Stimulated activated CD4-positive, alpha-beta T cell treated with anti-CD3 and anti-CD28 coated beads, Interleukin-12 subunit alpha, Interleukin-12 subunit beta, amount 100 ng/mL, for 48 hours (primary cell): ENCODE results near the gene CCDC194.
A peak's percentile ranks its signal among the peaks of the same experiment; 100 is the strongest.

Source experiments
- DNase-seq, 3 donors: peaks; one replicate each; pipeline ENCODE4 v3.0.0-alpha.2; 2020; ENCODE audit warnings: low read depth in 2 of 3, low spot score in 1 of 3

CCDC194 gene

GRCh38 chr19:17393914-17394313 lies at the start of gene CCDC194:
Gene CCDC194 (minus strand): TSS chr19:17394196. CDS start chr19:17394158, 38 bp downstream.
- DNase-seq = no peak

GRCh38 chr19:17441241-17442021 lies 47.4 kb upstream of the CCDC194 start:
- no peak for DNase-seq

GRCh38 chr19:17436874-17437267 lies 42.9 kb upstream of the CCDC194 start:
- no peak for DNase-seq

- DNase-seq = no peak
Observed at GRCh38 chr19:17436094-17436873, 42.3 kb upstream of the CCDC194 start.

- DNase-seq = no peak
Observed at GRCh38 chr19:17435218-17435617, 41.2 kb upstream of the CCDC194 start.

- no peak for DNase-seq
Observed at GRCh38 chr19:17431417-17431816, 37.4 kb upstream of the CCDC194 start.

- DNase-seq = no peak
Observed at GRCh38 chr19:17429641-17430113, 35.7 kb upstream of the CCDC194 start.

- no peak for DNase-seq
Observed at GRCh38 chr19:17424743-17425365, 30.9 kb upstream of the CCDC194 start.

- DNase-seq = no peak
Observed at GRCh38 chr19:17423429-17424208, 29.6 kb upstream of the CCDC194 start.

GRCh38 chr19:17421942-17422341 lies 27.9 kb upstream of the CCDC194 start:
- DNase-seq = no peak

- DNase-seq = peak in 1 of 3 donors; percentile 6
Observed at GRCh38 chr19:17420475-17420924, 26.5 kb upstream of the CCDC194 start.

GRCh38 chr19:17419621-17420474 lies 25.9 kb upstream of the CCDC194 start, which contains the start of gene MVB12A:
Gene MVB12A (plus strand): TSS chr19:17420047. CDS start chr19:17420136, 89 bp downstream.
- DNase-seq = peak; percentile 87 to 94 (median 94)

- DNase-seq = no peak
Observed at GRCh38 chr19:17419154-17419620, 25.2 kb upstream of the CCDC194 start.

- no peak for DNase-seq
Observed at GRCh38 chr19:17418710-17419109, 24.7 kb upstream of the CCDC194 start.

GRCh38 chr19:17415121-17415520 lies 21.1 kb upstream of the CCDC194 start:
- DNase-seq = no peak

- DNase-seq = no peak
Observed at GRCh38 chr19:17414097-17414496, 20.1 kb upstream of the CCDC194 start.

- DNase-seq = no peak
Observed at GRCh38 chr19:17411801-17412200, 17.8 kb upstream of the CCDC194 start.

GRCh38 chr19:17409990-17410389 lies 16.0 kb upstream of the CCDC194 start:
- DNase-seq = no peak

GRCh38 chr19:17406887-17407196 lies 12.8 kb upstream of the CCDC194 start:
- DNase-seq = no peak
